Trophoblast cell (in vitro differentiated cells and primary cell): ENCODE results near the gene HIVEP3.
A peak's percentile ranks its signal among the peaks of the same experiment; 100 is the strongest.

Experiments used
- DNase-seq, 2 donors: peaks; one replicate each; pipeline ENCODE4 v3.0.0-alpha.2; 2016
- H2AFZ ChIP-seq: 2 replicates; pipeline ENCODE4 v1.6.1; 2013; ENCODE audit warnings: low read length, moderate library complexity, mild to moderate bottlenecking; ENCODE audit not compliant: insufficient read depth, poor library complexity
- H2AK5ac ChIP-seq: 2 replicates; pipeline ENCODE4 v1.6.1; 2013; ENCODE audit warnings: mild to moderate bottlenecking, low read length
- H2BK120ac ChIP-seq: 2 replicates; pipeline ENCODE4 v1.6.1; 2013; ENCODE audit warnings: low read length, mild to moderate bottlenecking, moderate library complexity; ENCODE audit not compliant: insufficient read depth, poor library complexity
- H2BK12ac ChIP-seq: 2 replicates; pipeline ENCODE4 v1.6.1; 2013; ENCODE audit warnings: mild to moderate bottlenecking, low read length, moderate library complexity
- H2BK5ac ChIP-seq: 2 replicates; pipeline ENCODE4 v1.6.1; 2013; ENCODE audit warnings: low read length, low read depth, moderate library complexity, mild to moderate bottlenecking; ENCODE audit not compliant: poor library complexity
- H3K14ac ChIP-seq: 2 replicates; pipeline ENCODE4 v1.6.1; 2013; ENCODE audit warnings: mild to moderate bottlenecking, low read length
- H3K18ac ChIP-seq: 2 replicates; pipeline ENCODE4 v1.6.1; 2013; ENCODE audit warnings: mild to moderate bottlenecking, low read length
- H3K23ac ChIP-seq: 2 replicates; pipeline ENCODE4 v1.6.1; 2013; ENCODE audit warnings: low read length
- H3K27ac ChIP-seq: 2 replicates; pipeline ENCODE4 v1.5.1; 2013; ENCODE audit warnings: low read depth, mild to moderate bottlenecking, inconsistent platforms, low read length, moderate library complexity
- H3K27me3 ChIP-seq: 2 replicates; pipeline ENCODE4 v1.6.1; 2013; ENCODE audit warnings: inconsistent platforms, mild to moderate bottlenecking, low read length, moderate library complexity; ENCODE audit not compliant: insufficient read depth
- H3K36me3 ChIP-seq, 2 experiments: 1 replicate in 1 of 2; 2 replicates in 1 of 2; pipeline ENCODE4 v1.6.1; 2013; ENCODE audit warnings: low read length in 2 of 2, mild to moderate bottlenecking in 2 of 2, moderate library complexity in 1 of 2; ENCODE audit not compliant: insufficient read depth in 2 of 2, control insufficient read depth in 1 of 2
- H3K4ac ChIP-seq: 2 replicates; pipeline ENCODE4 v1.6.1; 2013; ENCODE audit warnings: low read depth, mild to moderate bottlenecking, low read length, moderate library complexity
- H3K4me1 ChIP-seq, 2 experiments: 1 replicate in 1 of 2; 2 replicates in 1 of 2; pipeline ENCODE4 v1.6.1; 2013; ENCODE audit warnings: low read length in 2 of 2, mild to moderate bottlenecking in 2 of 2, moderate library complexity in 1 of 2; ENCODE audit not compliant: insufficient read depth in 2 of 2, control insufficient read depth in 1 of 2
- H3K4me2 ChIP-seq: 2 replicates; pipeline ENCODE4 v1.6.1; 2013; ENCODE audit warnings: inconsistent platforms, mild to moderate bottlenecking, low read length, moderate library complexity
- H3K4me3 ChIP-seq: 2 replicates; pipeline ENCODE4 v1.5.1; 2013; ENCODE audit warnings: mild to moderate bottlenecking, low read depth, low read length, inconsistent platforms
- H3K79me1 ChIP-seq: one replicate; pipeline ENCODE4 v1.6.1; 2013; ENCODE audit warnings: low read length
- H3K79me2 ChIP-seq: 2 replicates; pipeline ENCODE4 v1.6.1; 2013; ENCODE audit warnings: low read length, mild to moderate bottlenecking; ENCODE audit not compliant: control insufficient read depth, insufficient read depth, poor library complexity
- H3K9ac ChIP-seq: 2 replicates; pipeline ENCODE4 v1.6.1; 2013; ENCODE audit warnings: mild to moderate bottlenecking, low read length
- H3K9me3 ChIP-seq: 2 replicates; pipeline ENCODE4 v1.6.1; 2013; ENCODE audit warnings: low read depth, mild to moderate bottlenecking, control low read depth, inconsistent platforms, low read length; ENCODE audit not compliant: insufficient read depth
- H4K12ac ChIP-seq: 2 replicates; pipeline ENCODE4 v1.6.1; 2013; ENCODE audit warnings: low read depth, mild to moderate bottlenecking, low read length, moderate library complexity
- H4K8ac ChIP-seq: 2 replicates; pipeline ENCODE4 v1.6.1; 2013; ENCODE audit warnings: low read depth, mild to moderate bottlenecking, low read length, moderate library complexity
- H4K91ac ChIP-seq: one replicate; pipeline ENCODE4 v1.6.1; 2013; ENCODE audit warnings: low read depth, mild to moderate bottlenecking, low read length, moderate library complexity
- WGBS: extraction: QIAGEN DNeasy Blood & Tissue Kit; methylation state at CpG from one replicate; pipeline ENCODE4 v1.1.7; 2013; ENCODE audit warnings: missing lambda C conversion rate; ENCODE audit not compliant: insufficient read length, insufficient coverage; ENCODE audit errors: extremely low coverage; 5-methylcytosine and 5-hydroxymethylcytosine counted together

Gene HIVEP3

DNA sequence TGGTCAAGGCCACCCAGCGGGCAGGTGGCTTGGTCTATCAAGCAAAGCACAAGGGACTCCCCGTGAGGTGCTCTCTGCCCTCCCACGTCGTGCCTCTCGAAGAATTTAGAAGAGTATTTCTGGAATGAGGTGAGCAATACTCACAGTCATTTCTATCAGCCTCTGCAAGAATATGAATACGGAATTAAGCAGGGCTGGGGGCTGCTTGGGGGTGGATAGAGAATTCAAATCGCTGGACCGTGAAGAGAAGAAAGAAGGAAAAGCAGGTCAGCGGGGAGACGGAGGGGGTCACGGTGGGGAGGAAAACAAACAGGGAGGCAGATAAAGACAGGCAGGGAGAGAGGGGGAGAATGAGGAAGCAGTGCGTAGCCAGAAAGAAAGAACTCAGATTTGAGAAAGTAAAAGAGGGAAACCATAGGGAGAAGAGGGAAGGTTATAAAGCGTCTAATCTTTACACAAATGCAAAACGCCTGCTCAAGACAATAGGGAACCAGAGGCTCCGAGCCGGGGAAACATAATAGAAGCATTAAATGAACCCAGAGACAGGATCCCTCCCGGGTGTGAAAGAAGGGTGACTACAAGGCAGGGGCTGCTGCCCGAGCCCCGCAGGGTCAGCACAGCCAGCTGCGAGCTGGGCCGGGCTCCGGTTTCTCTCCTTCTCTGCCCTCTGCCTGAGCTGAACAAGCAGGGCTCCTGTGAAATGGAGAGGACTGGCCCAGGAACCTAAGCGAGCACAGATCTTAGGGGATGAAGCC, 432.2 kb downstream of the HIVEP3 start:
- peaks cover 51 to 53% of the 10 kb centered on the region in 2 experiments for H3K4me1 ChIP-seq
- no peak overlapping the region for H4K12ac ChIP-seq
- H3K4ac ChIP-seq, result peak overlapping the region; percentile 47
- H3K9me3 ChIP-seq, result peaks cover 1% of the 10 kb centered on the region
- H3K27ac ChIP-seq, result peak overlapping the region; percentile 67
- H3K23ac ChIP-seq, result no peak overlapping the region
- DNase-seq, result peak; percentile 84 to 91
- peak overlapping the region; percentile 33 for H3K18ac ChIP-seq
- H3K4me2 ChIP-seq, result peak overlapping the region; percentile 29
- no peak overlapping the region for H3K4me3 ChIP-seq
- peaks cover 42% of the 10 kb centered on the region for H3K79me1 ChIP-seq
- peaks cover 5% of the 10 kb centered on the region for H3K79me2 ChIP-seq
- WGBS, result no CpG with 5 or more reads among the region's 23 CpGs
- H3K27me3 ChIP-seq, result no peaks in the 10 kb centered on the region
- H3K36me3 ChIP-seq, result no peaks in the 10 kb centered on the region
- peak overlapping the region; percentile 87 for H4K91ac ChIP-seq
- peak overlapping the region; percentile 31 for H2AK5ac ChIP-seq
- no peak overlapping the region for H2AFZ ChIP-seq
- H2BK120ac ChIP-seq, result peak overlapping the region; percentile 69
- H3K14ac ChIP-seq, result peak overlapping the region; percentile 66
- H2BK5ac ChIP-seq, result peak overlapping the region; percentile 62
- H4K8ac ChIP-seq, result peak overlapping the region; percentile 44
- H3K9ac ChIP-seq, result no peak overlapping the region
- H2BK12ac ChIP-seq, result peak overlapping the region; percentile 88

DNA sequence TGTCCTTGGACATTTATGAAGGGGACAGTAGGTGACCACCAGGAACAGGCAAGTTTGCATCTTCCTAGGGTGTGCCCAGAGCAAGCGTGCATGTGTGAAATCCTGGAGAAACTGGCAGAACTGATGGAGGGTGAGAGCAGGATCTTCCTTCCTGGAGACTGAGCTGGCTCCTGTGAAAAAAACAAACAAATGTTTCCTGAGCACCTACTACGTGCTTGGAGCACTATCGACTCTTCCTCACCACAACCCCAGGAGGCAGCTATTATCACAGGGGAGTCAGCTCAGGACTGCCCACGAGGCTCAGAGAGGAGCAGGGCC, 432.7 kb downstream of the HIVEP3 start:
- H3K4me3 ChIP-seq, result no peak overlapping the region
- no peak for DNase-seq
- no peak overlapping the region for H4K12ac ChIP-seq
- H3K4me2 ChIP-seq, result peak overlapping the region; percentile 29
- WGBS, result no CpG with 5 or more reads among the region's 4 CpGs
- no peak overlapping the region for H2AFZ ChIP-seq
- H3K4me1 ChIP-seq, result peaks cover 51 to 53% of the 10 kb centered on the region in 2 experiments
- peak overlapping the region; percentile 56 for H4K91ac ChIP-seq
- no peaks in the 10 kb centered on the region for H3K27me3 ChIP-seq
- no peaks in the 10 kb centered on the region for H3K36me3 ChIP-seq
- H3K9me3 ChIP-seq, result no peaks in the 10 kb centered on the region
- peak overlapping the region; percentile 69 for H2BK120ac ChIP-seq
- peak overlapping the region; percentile 68 for H2BK12ac ChIP-seq
- peak overlapping the region; percentile 21 for H3K4ac ChIP-seq
- peak overlapping the region; percentile 31 for H2AK5ac ChIP-seq
- peak overlapping the region; percentile 44 for H4K8ac ChIP-seq
- H3K23ac ChIP-seq, result no peak overlapping the region
- peak overlapping the region; percentile 33 for H3K18ac ChIP-seq
- peak overlapping the region; percentile 45 for H3K14ac ChIP-seq
- no peak overlapping the region for H3K9ac ChIP-seq
- peaks cover 42% of the 10 kb centered on the region for H3K79me1 ChIP-seq
- peak overlapping the region; percentile 62 for H2BK5ac ChIP-seq
- peaks cover 5% of the 10 kb centered on the region for H3K79me2 ChIP-seq
- peak overlapping the region; percentile 67 for H3K27ac ChIP-seq

DNA sequence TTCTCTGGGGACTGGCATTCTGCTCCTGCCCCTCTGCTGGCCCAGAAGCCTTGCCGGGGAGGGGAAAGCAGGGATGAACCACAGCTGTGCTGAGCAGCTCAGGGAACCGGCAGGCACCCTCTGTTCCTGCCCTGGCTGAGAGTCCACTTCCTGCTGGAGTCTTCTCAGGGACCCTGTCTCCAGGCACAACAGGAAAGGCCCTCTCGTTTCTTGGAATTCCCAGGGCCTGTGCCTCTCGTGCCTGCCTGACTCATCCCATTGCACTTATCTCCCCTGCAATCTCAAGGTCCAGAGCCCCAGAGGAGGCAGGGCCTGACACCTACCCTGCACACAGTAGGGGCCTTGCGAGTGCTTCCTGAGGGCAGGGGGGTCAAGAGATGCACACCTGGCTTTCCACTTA, 433.1 kb downstream of the HIVEP3 start:
- Histone ChIP-seq H3K27ac (peak overlapping the region; percentile 67), H3K79me1 (peaks cover 42% of the 10 kb centered on the region), H2BK120ac (peak overlapping the region; percentile 90), H3K36me3 (no peaks in the 10 kb centered on the region), H2BK5ac (peak overlapping the region; percentile 62), H2AFZ (no peak overlapping the region), H4K12ac (no peak overlapping the region), H3K18ac (no peak overlapping the region), H2BK12ac (peak overlapping the region; percentile 77), H3K4me2 (no peak overlapping the region), H3K4me3 (no peak overlapping the region), H4K8ac (peak overlapping the region; percentile 69), H4K91ac (peak overlapping the region; percentile 89), H3K4ac (peak overlapping the region; percentile 21), H2AK5ac (peak overlapping the region; percentile 94), H3K4me1 (peaks cover 51 to 53% of the 10 kb centered on the region in 2 experiments), H3K79me2 (peaks cover 5% of the 10 kb centered on the region), H3K14ac (peak overlapping the region; percentile 81), H3K23ac (no peak overlapping the region), H3K9ac (no peak overlapping the region), H3K27me3 (no peaks in the 10 kb centered on the region), H3K9me3 (no peaks in the 10 kb centered on the region)
- no CpG with 5 or more reads among the region's 5 CpGs for WGBS
- DNase-seq, result peak; percentile 52 to 68

DNA sequence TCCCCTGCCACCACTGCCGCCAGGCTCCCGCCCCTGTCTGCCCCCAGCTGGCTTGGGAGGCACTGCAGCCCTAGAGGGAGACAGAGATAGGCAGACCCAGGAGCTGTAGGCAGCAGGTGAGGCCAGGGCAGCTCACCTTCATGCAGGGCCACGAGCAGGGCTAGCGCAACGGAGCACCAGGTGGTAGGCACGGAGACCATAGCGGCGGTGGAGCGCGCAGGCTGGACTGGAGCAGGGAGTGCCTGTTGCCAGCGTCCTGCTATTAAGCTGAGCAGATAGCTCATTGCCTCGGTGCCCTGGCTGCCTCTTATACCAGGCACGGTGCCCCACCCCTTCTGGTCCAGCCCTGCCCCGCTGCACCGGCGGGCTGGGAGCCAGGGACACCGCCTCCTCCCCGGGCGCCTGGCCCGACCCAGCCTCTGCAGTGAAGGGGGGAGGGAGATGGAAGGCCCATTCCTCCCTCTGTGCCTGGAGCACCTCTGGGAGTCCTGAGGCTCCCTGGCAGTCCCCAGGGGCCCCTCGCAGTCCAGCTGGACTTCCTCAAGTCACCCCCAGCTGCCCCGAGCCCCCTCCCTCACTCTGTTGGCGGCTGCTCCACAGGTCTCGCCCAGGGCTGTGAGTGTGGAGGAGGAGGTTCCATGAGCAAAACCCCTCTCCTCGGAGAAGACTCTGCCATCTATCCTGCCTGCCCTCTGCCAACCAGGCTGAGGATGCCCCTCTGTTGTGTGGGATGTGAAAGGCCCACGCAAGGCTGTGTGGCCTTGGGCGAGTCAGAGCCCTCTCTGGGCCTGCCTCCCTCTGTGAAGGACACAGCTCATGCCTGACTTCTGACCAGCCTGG, 434.1 kb downstream of the HIVEP3 start, which contains the start of gene EDN2:
TSS of gene EDN2 (minus strand) at position 282 of the 840 bp plus-strand sequence. CDS start at position 200, 82 bp downstream.
- H3K14ac ChIP-seq, result peak within 1 kb of the TSS; percentile 81
- no peak within 1 kb of the TSS for H3K23ac ChIP-seq
- H4K12ac ChIP-seq, result no peak within 1 kb of the TSS
- peaks cover 51 to 53% of the 10 kb centered on the region in 2 experiments for H3K4me1 ChIP-seq
- H3K18ac ChIP-seq, result peak within 1 kb of the TSS; percentile 70
- H2AFZ ChIP-seq, result no peak within 1 kb of the TSS
- H3K4ac ChIP-seq, result peak within 1 kb of the TSS; percentile 21
- H2AK5ac ChIP-seq, result peak within 1 kb of the TSS; percentile 94
- H3K36me3 ChIP-seq, result no peaks in the 10 kb centered on the region
- no peak within 1 kb of the TSS for H3K4me2 ChIP-seq
- H3K27me3 ChIP-seq, result no peaks in the 10 kb centered on the region
- peak within 1 kb of the TSS; percentile 69 for H4K8ac ChIP-seq
- H4K91ac ChIP-seq, result peak within 1 kb of the TSS; percentile 89
- WGBS, result no CpG with 5 or more reads among the region's 27 CpGs
- H3K79me1 ChIP-seq, result peaks cover 42% of the 10 kb centered on the region
- no peaks in the 10 kb centered on the region for H3K9me3 ChIP-seq
- H2BK120ac ChIP-seq, result peak within 1 kb of the TSS; percentile 90
- no peak within 1 kb of the TSS for H3K4me3 ChIP-seq
- H2BK12ac ChIP-seq, result peak within 1 kb of the TSS; percentile 77
- DNase-seq, result peak in 1 of 2 donors; percentile 15
- H2BK5ac ChIP-seq, result peak within 1 kb of the TSS; percentile 59
- H3K79me2 ChIP-seq, result peaks cover 5% of the 10 kb centered on the region
- H3K9ac ChIP-seq, result no peak within 1 kb of the TSS
- H3K27ac ChIP-seq, result peak within 1 kb of the TSS; percentile 67
